Activated CD8-positive, alpha-beta memory T cell treated with anti-CD3 and anti-CD28 coated beads, Interleukin-2, amount 10 ng/mL, durations not matched to agents 7 days and 5 days (primary cell): ENCODE measurements around the gene TTC12. TPM values are rescaled to one million over a fixed set of nuclear protein-coding genes. Genes with fewer than 3 reads are reported as not detected.

Experiments used
- ATAC-seq: fragments of 150-1000 bp; cut with Tn5 transposase; one replicate; pipeline ENCODE4 v1.10.0; 2021; ENCODE audit warnings: moderate library complexity
- CTCF ChIA-PET: fragments of 350-600 bp; sonication (Branson Sonifier 250); formaldehyde crosslinking; loops from one replicate; lab custom pipeline; 2021; ENCODE audit warnings: antibody characterized with exemption; lab: Charles Lee
- DNase-seq: peaks from one replicate; pipeline ENCODE4 v3.0.0-alpha.2; 2020
- H3K27ac Mint-ChIP-seq: one replicate; pipeline ENCODE4 v1.8.0; 2021; ENCODE audit warnings: mild to moderate bottlenecking, mixed read lengths
- H3K27me3 Mint-ChIP-seq: one replicate; pipeline ENCODE4 v1.8.0; 2021; ENCODE audit warnings: mixed read lengths
- H3K36me3 Mint-ChIP-seq: one replicate; pipeline ENCODE4 v1.8.0; 2021; ENCODE audit warnings: mild to moderate bottlenecking, mixed read lengths
- H3K4me1 Mint-ChIP-seq: one replicate; pipeline ENCODE4 v1.8.0; 2021; ENCODE audit warnings: mixed read lengths
- H3K4me3 Mint-ChIP-seq: one replicate; pipeline ENCODE4 v1.8.0; 2021; ENCODE audit warnings: mild to moderate bottlenecking, moderate library complexity, mixed read lengths
- H3K9me3 Mint-ChIP-seq: one replicate; pipeline ENCODE4 v1.8.0; 2022; ENCODE audit warnings: low read depth, mixed read lengths
- total RNA-seq, 2 experiments: library from RNA; stranded (reverse); gene quantifications; one replicate each; pipeline ENCODE4 v1.2.3, GENCODE V29; 2021

Gene TTC12
- total RNA-seq, 2 experiments from 2014 or later: 10.4 to 15.9 TPM

DNA sequence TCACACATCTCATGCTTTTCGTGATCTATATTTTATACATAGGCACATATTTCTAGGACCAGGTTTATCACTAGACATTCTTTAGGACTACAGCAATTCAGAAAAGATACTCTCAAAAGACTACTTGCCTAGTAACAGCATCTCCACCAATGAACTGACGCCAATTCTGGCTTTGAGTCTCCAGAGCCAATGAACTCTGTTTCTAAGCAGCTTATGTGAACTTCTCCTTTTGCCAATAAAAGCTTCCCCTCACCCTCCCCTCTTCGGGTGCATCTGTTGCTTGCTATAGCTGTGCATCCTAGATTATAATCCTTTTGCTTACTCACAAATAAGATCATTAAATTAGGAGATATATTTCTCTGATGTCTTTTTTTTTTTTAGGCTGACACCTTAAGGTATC, 61.8 kb downstream of the TTC12 start:
- ATAC-seq (no peak), DNase-seq (no peak)
- no peaks in the 10 kb centered on the region for H3K4me1 Mint-ChIP-seq
- H3K27ac Mint-ChIP-seq: no peak overlapping the region
- H3K36me3 Mint-ChIP-seq: no peaks in the 10 kb centered on the region
- no peaks in the 10 kb centered on the region for H3K9me3 Mint-ChIP-seq
- H3K4me3 Mint-ChIP-seq: no peak overlapping the region
- CTCF ChIA-PET: no interaction called here
- no peaks in the 10 kb centered on the region for H3K27me3 Mint-ChIP-seq

DNA sequence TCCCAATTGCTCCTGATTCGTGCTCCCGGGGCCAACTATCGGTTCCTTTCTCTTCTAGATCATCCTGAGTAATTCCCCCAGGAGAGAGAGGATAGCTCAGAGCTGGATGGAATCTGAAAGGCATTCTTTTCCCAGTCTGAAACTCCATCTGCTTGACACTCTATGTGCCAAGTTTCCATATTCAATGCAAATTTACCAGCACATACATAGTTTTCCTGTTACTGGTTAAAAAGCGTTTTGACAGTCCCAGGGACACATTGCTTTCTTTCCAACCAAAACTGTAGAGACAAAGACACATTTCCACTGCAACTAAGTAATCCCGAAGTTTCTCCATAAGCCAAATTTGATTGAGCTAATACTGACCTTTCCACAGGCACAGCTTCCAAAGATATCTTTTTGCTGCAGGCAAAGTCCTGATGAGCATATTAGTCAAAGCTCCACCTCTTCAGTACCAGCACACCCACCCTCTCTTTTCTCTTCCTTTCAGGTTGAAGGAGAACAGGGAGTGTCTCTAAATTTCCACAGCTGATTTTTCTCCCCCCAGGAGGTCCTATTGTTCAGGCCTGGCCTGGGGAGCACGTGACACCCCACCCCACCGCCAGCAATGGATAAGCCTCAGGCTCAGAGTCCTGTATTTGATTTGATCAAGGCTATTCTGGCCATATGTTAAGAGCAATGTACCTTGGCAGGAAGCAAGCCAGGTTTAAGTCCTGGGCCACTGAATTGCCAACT, 63.5 kb downstream of the TTC12 start:
- H3K27me3 Mint-ChIP-seq: no peaks in the 10 kb centered on the region
- H3K9me3 Mint-ChIP-seq: no peaks in the 10 kb centered on the region
- H3K36me3 Mint-ChIP-seq: no peaks in the 10 kb centered on the region
- H3K27ac Mint-ChIP-seq: no peak overlapping the region
- no peak for ATAC-seq
- H3K4me1 Mint-ChIP-seq: no peaks in the 10 kb centered on the region
- CTCF ChIA-PET: no interaction called here
- no peak overlapping the region for H3K4me3 Mint-ChIP-seq
- DNase-seq: no peak

DNA sequence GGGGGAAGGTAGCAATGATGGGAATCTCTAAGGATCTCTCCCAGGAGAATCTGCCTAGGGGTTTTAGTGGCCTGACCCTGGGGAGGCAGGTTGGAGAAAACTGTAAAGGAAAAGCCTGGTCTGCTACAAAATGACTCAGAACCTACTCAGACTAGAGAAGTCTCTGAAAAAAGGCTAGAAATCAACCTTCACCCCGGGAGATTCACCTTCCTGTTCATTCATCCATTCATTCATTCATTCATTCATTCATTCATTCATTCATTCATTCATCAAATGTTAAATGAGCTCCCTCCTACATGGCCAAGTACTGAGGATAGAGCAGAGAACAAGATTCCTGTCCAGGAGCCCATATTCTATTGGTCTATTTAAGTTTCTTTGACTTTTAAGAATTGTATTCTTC, 64.3 kb downstream of the TTC12 start:
- Mint-ChIP-seq H3K36me3 (no peaks in the 10 kb centered on the region), H3K27me3 (no peaks in the 10 kb centered on the region), H3K27ac (no peak overlapping the region), H3K4me3 (no peak overlapping the region), H3K9me3 (no peaks in the 10 kb centered on the region), H3K4me1 (no peaks in the 10 kb centered on the region)
- no peak for ATAC-seq
- CTCF ChIA-PET: no interaction called here
- no peak for DNase-seq

DNA sequence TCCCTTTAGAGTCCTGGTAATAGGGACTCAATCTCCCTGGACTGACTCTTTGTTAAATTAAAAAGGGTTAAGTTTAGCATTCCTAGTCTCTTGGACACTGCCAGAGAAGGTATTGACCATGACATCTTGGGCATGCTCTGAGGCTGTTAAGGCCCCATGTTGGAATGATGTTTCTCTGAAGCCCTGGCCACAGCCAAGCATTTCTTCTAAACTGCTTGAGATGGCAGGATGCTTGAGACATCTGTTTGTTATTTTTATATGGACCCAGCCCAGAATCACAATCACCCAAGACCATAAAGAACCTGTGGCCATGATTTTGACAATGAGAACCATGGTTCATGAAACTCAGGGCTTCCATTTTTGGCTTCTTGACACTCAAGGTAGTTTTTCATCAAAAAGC, 67.7 kb downstream of the TTC12 start:
- Mint-ChIP-seq H3K4me3 (no peak overlapping the region), H3K36me3 (no peaks in the 10 kb centered on the region), H3K27me3 (peaks cover 1% of the 10 kb centered on the region), H3K9me3 (no peaks in the 10 kb centered on the region), H3K27ac (no peak overlapping the region), H3K4me1 (no peaks in the 10 kb centered on the region)
- no peak for ATAC-seq
- DNase-seq: no peak
- CTCF ChIA-PET: interaction anchor here (0.7 kb wide), 1 partner anchor 251 kb away, joined by 3 read pairs; no protein-coding TSS in a partner anchor

DNA sequence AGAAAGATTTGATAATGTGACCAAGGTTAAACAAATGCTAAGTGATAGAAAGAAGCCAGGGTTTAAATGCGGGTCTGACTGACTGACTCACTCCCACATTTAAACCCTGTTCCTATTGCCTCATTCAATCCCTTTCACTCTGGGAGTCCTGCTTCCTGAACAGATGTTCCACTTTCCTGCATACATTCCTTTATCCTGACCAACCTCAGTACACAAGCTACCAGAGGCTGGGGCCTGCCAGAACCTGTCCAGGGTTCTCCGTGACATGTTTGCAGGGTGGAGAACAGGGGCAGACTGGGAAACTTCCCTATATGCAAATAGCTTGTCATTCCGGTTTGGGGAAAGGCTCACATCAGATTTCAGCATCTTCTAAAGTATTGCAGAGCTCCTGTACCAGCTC, 70.2 kb downstream of the TTC12 start:
- CTCF ChIA-PET: no interaction called here
- H3K4me3 Mint-ChIP-seq: no peak overlapping the region

DNA sequence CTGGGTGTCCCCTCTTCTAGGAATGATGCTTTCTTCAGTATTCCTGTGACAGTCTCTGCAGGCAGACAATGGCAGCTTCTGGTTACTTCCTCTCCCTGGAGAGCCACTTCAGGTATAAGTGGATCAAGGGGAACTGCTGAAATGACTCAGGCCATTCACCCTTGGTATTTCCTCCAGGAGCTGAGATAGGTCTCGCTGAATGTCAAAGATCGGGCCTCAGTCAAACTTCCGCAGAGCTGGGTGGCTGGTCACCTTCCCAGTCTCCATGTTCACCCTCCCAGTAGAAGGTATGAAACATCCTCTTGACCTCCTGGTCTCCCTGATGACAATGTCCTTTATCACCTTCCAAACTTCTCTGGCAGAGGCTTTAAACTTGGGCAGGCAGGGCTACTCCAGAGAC, 71.4 kb downstream of the TTC12 start:
- Mint-ChIP-seq H3K4me3 (no peak overlapping the region), H3K4me1 (no peaks in the 10 kb centered on the region), H3K27me3 (peaks cover 2% of the 10 kb centered on the region), H3K27ac (no peak overlapping the region), H3K9me3 (no peaks in the 10 kb centered on the region), H3K36me3 (no peaks in the 10 kb centered on the region)
- ATAC-seq (no peak), DNase-seq (no peak)
- CTCF ChIA-PET: no interaction called here

More for the DNA sequence above, 70.2 kb downstream of the TTC12 start:
- Mint-ChIP-seq H3K27me3 (peaks cover 2% of the 10 kb centered on the region), H3K27ac (no peak overlapping the region), H3K9me3 (no peaks in the 10 kb centered on the region), H3K36me3 (no peaks in the 10 kb centered on the region), H3K4me1 (no peaks in the 10 kb centered on the region)
- ATAC-seq (no peak), DNase-seq (no peak)

DNA sequence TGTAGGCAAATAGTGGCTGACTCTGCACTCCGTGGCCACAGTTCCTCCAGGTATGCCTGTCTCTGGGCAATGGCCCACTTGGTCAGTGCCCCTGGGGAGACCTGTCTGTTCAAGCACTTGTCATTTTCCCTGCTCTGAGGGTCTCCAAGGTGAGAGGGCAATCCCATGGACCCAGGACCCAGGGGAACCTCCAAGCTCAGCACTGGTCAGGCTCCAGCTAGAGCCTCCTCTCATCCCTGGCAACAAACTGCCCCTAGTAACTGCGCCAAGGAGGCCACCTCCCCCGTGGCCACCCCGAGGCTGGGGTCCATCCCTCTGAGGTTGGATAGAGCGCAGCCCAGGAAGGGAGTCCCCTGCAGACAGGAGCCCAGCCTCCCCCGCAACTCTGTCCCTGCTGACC, 72.5 kb downstream of the TTC12 start:
- H3K9me3 Mint-ChIP-seq: no peaks in the 10 kb centered on the region
- ATAC-seq (no peak), DNase-seq (no peak)
- CTCF ChIA-PET: no interaction called here
- H3K27ac Mint-ChIP-seq: no peak overlapping the region
- no peaks in the 10 kb centered on the region for H3K36me3 Mint-ChIP-seq
- H3K27me3 Mint-ChIP-seq: peaks cover 2% of the 10 kb centered on the region
- H3K4me1 Mint-ChIP-seq: no peaks in the 10 kb centered on the region
- H3K4me3 Mint-ChIP-seq: no peak overlapping the region

DNA sequence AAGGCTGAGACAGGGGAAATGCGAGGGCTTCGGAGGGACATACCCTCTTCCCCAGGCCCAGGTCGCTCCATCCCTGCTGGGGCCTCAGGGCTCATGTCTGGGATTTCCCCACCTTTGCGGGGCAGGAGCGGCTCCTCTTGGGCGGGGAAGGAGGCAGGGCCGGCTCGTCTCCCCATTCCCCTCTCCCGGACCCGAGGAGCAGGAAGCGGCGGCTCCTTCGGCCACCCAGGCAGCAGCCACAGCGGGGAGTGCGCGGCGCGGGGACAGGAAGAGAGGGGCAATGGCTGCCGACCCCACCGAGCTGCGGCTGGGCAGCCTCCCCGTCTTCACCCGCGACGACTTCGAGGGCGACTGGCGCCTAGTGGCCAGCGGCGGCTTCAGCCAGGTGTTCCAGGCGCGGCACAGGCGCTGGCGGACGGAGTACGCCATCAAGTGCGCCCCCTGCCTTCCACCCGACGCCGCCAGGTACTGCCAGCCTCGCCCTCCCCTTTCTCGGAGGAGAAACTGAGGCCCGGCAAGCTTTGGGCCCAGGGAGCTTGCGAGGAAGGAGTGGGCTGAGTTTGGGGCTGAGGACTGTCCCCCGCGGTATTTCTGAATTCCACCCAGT, 73.3 kb downstream of the TTC12 start, which contains the start of gene ANKK1:
Gene ANKK1 (plus strand): TSS at position 175 of the 607 bp plus-strand sequence. CDS start 106 bp downstream, at position 281.
- Mint-ChIP-seq H3K4me3 (no peak within 1 kb of the TSS), H3K27ac (no peak within 1 kb of the TSS), H3K27me3 (peaks cover 2% of the 10 kb centered on the region), H3K4me1 (no peaks in the 10 kb centered on the region), H3K9me3 (no peaks in the 10 kb centered on the region), H3K36me3 (no peaks in the 10 kb centered on the region)
- ATAC-seq (no peak), DNase-seq (no peak)
- CTCF ChIA-PET: no interaction called here

DNA sequence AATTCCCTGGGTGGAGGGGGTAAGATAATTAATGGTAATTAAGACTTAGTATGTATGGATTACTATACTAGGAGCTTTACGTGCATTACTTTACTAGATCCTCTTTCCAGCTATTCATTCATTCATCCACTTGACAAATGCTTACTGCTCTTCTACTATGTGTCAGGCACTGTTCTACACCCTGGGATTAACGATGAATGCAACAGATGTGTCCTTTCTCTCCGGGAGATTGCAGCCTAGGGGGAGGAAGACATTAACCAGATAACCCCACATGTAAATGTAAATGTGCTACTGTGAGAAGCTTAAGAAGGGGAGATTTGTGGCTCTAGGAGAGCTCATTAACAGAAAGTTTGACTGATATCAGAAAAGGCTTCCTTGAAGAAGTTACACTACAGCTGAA, 74.9 kb downstream of the TTC12 start:
- no peak overlapping the region for H3K4me3 Mint-ChIP-seq
- CTCF ChIA-PET: no interaction called here
- no peaks in the 10 kb centered on the region for H3K9me3 Mint-ChIP-seq
- peaks cover 2% of the 10 kb centered on the region for H3K27me3 Mint-ChIP-seq
- no peak overlapping the region for H3K27ac Mint-ChIP-seq
- H3K4me1 Mint-ChIP-seq: no peaks in the 10 kb centered on the region
- DNase-seq: no peak
- no peak for ATAC-seq
- H3K36me3 Mint-ChIP-seq: no peaks in the 10 kb centered on the region

DNA sequence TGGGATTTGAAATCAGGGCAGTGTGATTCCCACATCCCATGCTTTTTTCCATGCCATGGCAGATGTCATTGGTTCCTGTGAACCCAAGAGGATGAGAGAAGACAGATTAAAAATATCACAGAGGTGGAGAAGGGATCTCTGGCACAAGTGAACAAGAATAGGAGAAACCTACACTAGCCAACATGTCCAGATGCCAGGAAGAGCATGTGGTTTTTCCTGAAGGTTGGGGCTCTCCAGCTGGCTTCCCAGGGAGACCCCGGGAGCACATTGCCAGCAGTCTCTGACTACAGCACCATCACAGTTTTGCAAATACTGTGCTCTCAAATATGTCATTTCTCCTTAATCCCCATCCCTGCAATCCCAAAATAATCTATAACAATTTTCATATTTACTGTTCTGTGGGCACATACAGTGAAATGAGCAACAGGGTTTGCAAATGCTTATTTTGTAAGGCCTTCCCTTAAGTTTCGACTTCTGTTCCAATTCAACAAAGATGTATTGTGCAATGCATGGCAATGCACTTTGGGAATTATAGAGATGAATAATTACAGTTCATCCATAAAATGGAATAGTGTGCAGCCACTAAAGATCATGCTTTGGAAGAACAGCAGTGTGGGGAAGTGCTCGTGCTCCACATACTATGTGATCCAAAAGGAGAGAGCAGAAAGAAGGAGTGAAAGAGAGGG, 78.0 kb downstream of the TTC12 start:
- ATAC-seq (no peak), DNase-seq (no peak)
- H3K4me3 Mint-ChIP-seq: no peak overlapping the region
- no peak overlapping the region for H3K27ac Mint-ChIP-seq
- H3K36me3 Mint-ChIP-seq: no peaks in the 10 kb centered on the region
- H3K27me3 Mint-ChIP-seq: no peaks in the 10 kb centered on the region
- CTCF ChIA-PET: no interaction called here
- no peaks in the 10 kb centered on the region for H3K4me1 Mint-ChIP-seq
- no peaks in the 10 kb centered on the region for H3K9me3 Mint-ChIP-seq

DNA sequence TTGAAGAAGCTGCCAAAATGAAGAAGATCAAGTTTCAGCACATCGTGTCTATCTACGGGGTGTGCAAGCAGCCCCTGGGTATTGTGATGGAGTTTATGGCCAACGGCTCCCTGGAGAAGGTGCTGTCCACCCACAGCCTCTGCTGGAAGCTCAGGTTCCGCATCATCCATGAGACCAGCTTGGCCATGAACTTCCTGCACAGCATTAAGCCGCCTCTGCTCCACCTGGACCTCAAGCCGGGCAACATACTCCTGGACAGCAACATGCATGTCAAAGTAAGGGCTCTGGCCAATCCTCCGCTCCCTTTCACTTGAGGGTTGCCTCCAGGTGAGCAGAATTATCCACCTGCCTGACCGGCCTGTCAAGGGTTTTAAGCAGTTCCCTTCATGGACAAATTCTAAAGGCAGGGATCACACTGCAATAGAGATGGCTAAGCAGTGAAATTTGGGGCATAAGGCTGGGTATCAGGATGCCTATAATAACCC, 79.2 kb downstream of the TTC12 start:
- no peaks in the 10 kb centered on the region for H3K9me3 Mint-ChIP-seq
- H3K36me3 Mint-ChIP-seq: no peaks in the 10 kb centered on the region
- H3K4me3 Mint-ChIP-seq: no peak overlapping the region
- ATAC-seq (no peak), DNase-seq (no peak)
- CTCF ChIA-PET: no interaction called here
- no peaks in the 10 kb centered on the region for H3K4me1 Mint-ChIP-seq
- no peaks in the 10 kb centered on the region for H3K27me3 Mint-ChIP-seq
- no peak overlapping the region for H3K27ac Mint-ChIP-seq

DNA sequence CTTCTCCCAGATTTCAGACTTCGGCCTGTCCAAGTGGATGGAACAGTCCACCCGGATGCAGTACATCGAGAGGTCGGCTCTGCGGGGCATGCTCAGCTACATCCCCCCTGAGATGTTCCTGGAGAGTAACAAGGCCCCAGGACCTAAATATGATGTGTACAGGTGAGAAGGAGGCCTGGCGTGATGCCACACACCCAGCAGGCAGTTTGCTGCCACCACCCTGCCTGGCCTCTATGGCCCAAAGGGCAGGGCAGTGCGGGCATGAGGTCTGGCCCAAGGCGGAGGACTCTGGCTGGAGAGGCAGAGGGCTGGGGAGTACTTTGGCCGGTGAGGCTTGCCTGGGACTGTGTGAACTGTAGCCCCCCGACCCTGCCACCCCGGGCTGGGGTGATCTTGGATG, 80.5 kb downstream of the TTC12 start:
- Mint-ChIP-seq H3K9me3 (no peaks in the 10 kb centered on the region), H3K36me3 (no peaks in the 10 kb centered on the region), H3K4me1 (no peaks in the 10 kb centered on the region), H3K27ac (no peak overlapping the region), H3K4me3 (no peak overlapping the region), H3K27me3 (no peaks in the 10 kb centered on the region)
- DNase-seq (no peak), ATAC-seq (no peak)
- CTCF ChIA-PET: no interaction called here

DNA sequence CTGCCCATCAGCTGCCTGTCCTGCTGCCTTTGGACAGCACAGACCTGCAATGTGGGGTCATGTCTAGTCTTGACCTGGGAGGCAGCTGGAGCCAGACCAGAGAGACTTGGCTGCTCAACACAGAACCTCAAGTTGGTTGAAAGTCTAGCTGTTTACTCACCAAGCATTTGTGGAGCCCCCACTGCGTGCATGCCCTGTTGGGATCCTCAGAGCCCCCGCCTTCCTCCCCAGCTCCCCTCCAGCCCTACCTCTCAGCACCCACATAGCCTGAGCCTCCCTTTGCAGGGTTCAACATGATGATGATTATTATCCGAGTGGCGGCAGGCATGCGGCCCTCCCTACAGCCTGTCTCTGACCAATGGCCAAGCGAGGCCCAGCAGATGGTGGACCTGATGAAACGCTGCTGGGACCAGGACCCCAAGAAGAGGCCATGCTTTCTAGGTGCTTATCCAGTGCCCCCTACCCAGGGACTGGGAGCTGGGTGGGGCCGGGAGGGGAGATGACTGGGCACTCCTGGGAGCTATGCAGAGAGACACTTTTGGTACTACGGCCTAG, 81.5 kb downstream of the TTC12 start:
- no peak overlapping the region for H3K27ac Mint-ChIP-seq
- no peaks in the 10 kb centered on the region for H3K27me3 Mint-ChIP-seq
- H3K9me3 Mint-ChIP-seq: no peaks in the 10 kb centered on the region
- H3K4me1 Mint-ChIP-seq: no peaks in the 10 kb centered on the region
- DNase-seq: no peak
- no peaks in the 10 kb centered on the region for H3K36me3 Mint-ChIP-seq
- CTCF ChIA-PET: no interaction called here
- no peak overlapping the region for H3K4me3 Mint-ChIP-seq
- no peak for ATAC-seq
